ENCODE measurements around the gene BMPER. TPM values are rescaled to one million over a fixed set of nuclear protein-coding genes. Genes with fewer than 3 reads are reported as not detected.

Gene BMPER
- total and polyA plus RNA-seq, 10 of the 15 experiments (the other 5 are each of a cell fraction or from before 2014, with no cell fraction given) = 0.02 to 0.08 TPM; not detected in 8

DNA sequence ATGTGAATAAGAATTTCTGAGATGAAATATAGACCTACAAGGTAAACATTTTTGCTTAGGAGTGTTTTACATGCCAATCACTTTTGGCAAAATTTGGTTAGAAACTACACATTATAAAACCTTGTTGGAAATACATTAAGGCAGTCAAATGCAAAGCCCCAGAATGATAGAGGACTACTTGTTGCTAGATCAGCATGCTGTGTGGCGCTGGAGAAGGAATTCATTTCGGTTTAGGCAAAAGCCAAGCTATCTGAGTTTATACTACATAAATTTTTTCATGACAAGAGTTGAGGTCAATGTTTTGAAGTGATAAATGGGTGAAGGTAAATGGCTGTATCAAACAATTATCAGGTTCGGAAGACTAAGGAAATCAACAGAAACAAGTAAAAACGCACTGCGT lies 2.3 kb downstream of the BMPER start:
- H3K4me1 ChIP-seq (ENCODE audit: control insufficient read depth, insufficient read depth, low read length) = no peaks in the 10 kb centered on the region
- BruUV-seq (replicated peaks) = no TSS peak
- ATAC-seq (no peak), FAIRE-seq (no peak), DNase-seq (ENCODE audit: low read depth, low spot score) (no peak)
- no peak overlapping the region for H3K4me3 ChIP-seq
- H3K27ac ChIP-seq (ENCODE audit: control insufficient read depth, insufficient read depth) = no peak overlapping the region
- intact Hi-C loops (cut with micrococcal nuclease; ENCODE audit: unreplicated experiment) = no loop called here
- no peaks in the 10 kb centered on the region for H3K9me3 ChIP-seq (replicated peaks; ENCODE audit: control insufficient read depth, insufficient read depth, low read length)
- no peak overlapping the region for H2AFZ ChIP-seq (ENCODE audit: control insufficient read depth, low read depth, low read length)
- no peaks in the 10 kb centered on the region for H4K20me1 ChIP-seq (ENCODE audit: control insufficient read depth, insufficient read depth)
- ChIA-PET RAD21 (ENCODE audit: unreplicated experiment) (no interaction called here), CTCF (interaction anchor here (0.8 to 3.5 kb wide), 3 partner anchors 12 to 26 kb away, joined by 3 to 11 read pairs (median 4); no protein-coding TSS in a partner anchor), SMC1A (ENCODE audit: uncharacterized antibody, unreplicated experiment) (interaction anchor here (0.6 kb wide), 1 partner anchor 576 kb away, joined by 3 read pairs; no protein-coding TSS in a partner anchor), POLR2A (no interaction called here)
- WGBS (ENCODE audit: insufficient coverage, insufficient replicate concordance, low lambda C conversion rate, missing lambda C conversion rate) = 39% methylated on average over 5 of the region's 5 CpGs
- H3K4me2 ChIP-seq (ENCODE audit: control insufficient read depth, insufficient read depth) = no peak overlapping the region
- no peaks in the 10 kb centered on the region for H3K79me2 ChIP-seq (ENCODE audit: control insufficient read depth, insufficient read depth, low read length)
- H3K36me3 ChIP-seq (ENCODE audit: control insufficient read depth in 2 of 2, insufficient read depth in 2 of 2, low read length in 1 of 2) = no peaks in the 10 kb centered on the region
- H3K9ac ChIP-seq (ENCODE audit: control insufficient read depth, insufficient read depth, low read length) = no peak overlapping the region
- peaks cover 6 to 7% of the 10 kb centered on the region in 2 experiments for H3K27me3 ChIP-seq (replicated peaks in 1 of 2; ENCODE audit: control insufficient read depth in 2 of 2, insufficient read depth in 2 of 2, low read length in 1 of 2)
- in situ Hi-C loops (cut with MboI) = no loop called here
- TF ChIP-seq MYB (IDR thresholded peaks at IDR 0.05; ENCODE audit: borderline replicate concordance, low read depth, low read length) (no peak), ATF7 (IDR thresholded peaks at IDR 0.05; ENCODE audit: low read depth) (no peak), NFYA (IDR thresholded peaks at IDR 0.05; ENCODE audit: borderline replicate concordance, low read depth, low read length) (no peak), EGR1 (IDR thresholded peaks at IDR 0.05; ENCODE audit: borderline replicate concordance in 1 of 2, low read depth in 2 of 2, low read length in 2 of 2) (no peak), MTA2 (IDR thresholded peaks at IDR 0.05; ENCODE audit: low read depth) (no peak), IKZF2 (IDR thresholded peaks at IDR 0.05) (no peak), PAX8 (IDR thresholded peaks at IDR 0.05) (no peak), NFYB (IDR thresholded peaks at IDR 0.05; ENCODE audit: insufficient read depth, low read depth, low read length) (no peak), RFX5 (IDR thresholded peaks at IDR 0.05; ENCODE audit: low read depth, low read length) (no peak), CHD2 (IDR thresholded peaks at IDR 0.05; ENCODE audit: borderline replicate concordance, low read depth, low read length) (no peak), JUNB (IDR thresholded peaks at IDR 0.05) (no peak), ZSCAN29 (IDR thresholded peaks at IDR 0.05) (no peak), FOXM1 (IDR thresholded peaks at IDR 0.05; ENCODE audit: low read depth, low read length) (no peak), SIX5 (IDR thresholded peaks at IDR 0.05; ENCODE audit: low read depth, low read length, severe bottlenecking) (no peak)
- TF ChIP-seq, protein P1, sequence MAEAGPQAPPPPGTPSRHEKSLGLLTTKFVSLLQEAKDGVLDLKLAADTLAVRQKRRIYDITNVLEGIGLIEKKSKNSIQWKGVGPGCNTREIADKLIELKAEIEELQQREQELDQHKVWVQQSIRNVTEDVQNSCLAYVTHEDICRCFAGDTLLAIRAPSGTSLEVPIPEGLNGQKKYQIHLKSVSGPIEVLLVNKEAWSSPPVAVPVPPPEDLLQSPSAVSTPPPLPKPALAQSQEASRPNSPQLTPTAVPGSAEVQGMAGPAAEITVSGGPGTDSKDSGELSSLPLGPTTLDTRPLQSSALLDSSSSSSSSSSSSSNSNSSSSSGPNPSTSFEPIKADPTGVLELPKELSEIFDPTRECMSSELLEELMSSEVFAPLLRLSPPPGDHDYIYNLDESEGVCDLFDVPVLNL (IDR thresholded peaks at IDR 0.05; ENCODE audit: low read depth, low read length) = no peak
- TF ChIP-seq, protein P2, sequence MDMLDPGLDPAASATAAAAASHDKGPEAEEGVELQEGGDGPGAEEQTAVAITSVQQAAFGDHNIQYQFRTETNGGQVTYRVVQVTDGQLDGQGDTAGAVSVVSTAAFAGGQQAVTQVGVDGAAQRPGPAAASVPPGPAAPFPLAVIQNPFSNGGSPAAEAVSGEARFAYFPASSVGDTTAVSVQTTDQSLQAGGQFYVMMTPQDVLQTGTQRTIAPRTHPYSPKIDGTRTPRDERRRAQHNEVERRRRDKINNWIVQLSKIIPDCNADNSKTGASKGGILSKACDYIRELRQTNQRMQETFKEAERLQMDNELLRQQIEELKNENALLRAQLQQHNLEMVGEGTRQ (IDR thresholded peaks at IDR 0.05; ENCODE audit: borderline replicate concordance, low read depth, low read length) = no peak
- TF ChIP-seq, protein P3, sequence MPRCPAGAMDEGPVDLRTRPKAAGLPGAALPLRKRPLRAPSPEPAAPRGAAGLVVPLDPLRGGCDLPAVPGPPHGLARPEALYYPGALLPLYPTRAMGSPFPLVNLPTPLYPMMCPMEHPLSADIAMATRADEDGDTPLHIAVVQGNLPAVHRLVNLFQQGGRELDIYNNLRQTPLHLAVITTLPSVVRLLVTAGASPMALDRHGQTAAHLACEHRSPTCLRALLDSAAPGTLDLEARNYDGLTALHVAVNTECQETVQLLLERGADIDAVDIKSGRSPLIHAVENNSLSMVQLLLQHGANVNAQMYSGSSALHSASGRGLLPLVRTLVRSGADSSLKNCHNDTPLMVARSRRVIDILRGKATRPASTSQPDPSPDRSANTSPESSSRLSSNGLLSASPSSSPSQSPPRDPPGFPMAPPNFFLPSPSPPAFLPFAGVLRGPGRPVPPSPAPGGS (IDR thresholded peaks at IDR 0.05; ENCODE audit: borderline replicate concordance, insufficient read depth, low read depth, low read length, poor library complexity, severe bottlenecking) = no peak
- TF ChIP-seq, protein P4, sequence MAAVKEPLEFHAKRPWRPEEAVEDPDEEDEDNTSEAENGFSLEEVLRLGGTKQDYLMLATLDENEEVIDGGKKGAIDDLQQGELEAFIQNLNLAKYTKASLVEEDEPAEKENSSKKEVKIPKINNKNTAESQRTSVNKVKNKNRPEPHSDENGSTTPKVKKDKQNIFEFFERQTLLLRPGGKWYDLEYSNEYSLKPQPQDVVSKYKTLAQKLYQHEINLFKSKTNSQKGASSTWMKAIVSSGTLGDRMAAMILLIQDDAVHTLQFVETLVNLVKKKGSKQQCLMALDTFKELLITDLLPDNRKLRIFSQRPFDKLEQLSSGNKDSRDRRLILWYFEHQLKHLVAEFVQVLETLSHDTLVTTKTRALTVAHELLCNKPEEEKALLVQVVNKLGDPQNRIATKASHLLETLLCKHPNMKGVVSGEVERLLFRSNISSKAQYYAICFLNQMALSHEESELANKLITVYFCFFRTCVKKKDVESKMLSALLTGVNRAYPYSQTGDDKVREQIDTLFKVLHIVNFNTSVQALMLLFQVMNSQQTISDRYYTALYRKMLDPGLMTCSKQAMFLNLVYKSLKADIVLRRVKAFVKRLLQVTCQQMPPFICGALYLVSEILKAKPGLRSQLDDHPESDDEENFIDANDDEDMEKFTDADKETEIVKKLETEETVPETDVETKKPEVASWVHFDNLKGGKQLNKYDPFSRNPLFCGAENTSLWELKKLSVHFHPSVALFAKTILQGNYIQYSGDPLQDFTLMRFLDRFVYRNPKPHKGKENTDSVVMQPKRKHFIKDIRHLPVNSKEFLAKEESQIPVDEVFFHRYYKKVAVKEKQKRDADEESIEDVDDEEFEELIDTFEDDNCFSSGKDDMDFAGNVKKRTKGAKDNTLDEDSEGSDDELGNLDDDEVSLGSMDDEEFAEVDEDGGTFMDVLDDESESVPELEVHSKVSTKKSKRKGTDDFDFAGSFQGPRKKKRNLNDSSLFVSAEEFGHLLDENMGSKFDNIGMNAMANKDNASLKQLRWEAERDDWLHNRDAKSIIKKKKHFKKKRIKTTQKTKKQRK (IDR thresholded peaks at IDR 0.05; ENCODE audit: low read depth, low read length) = no peak
